ENCODE results near the gene PCSK5. TPM values are rescaled to one million over a fixed set of nuclear protein-coding genes. Genes with fewer than 3 reads are reported as not detected.

PCSK5 gene
- polyA plus RNA-seq, 1 experiment, result 1.6 TPM

- DNase-seq (ENCODE audit: low read depth, low spot score), result no peak
- CTCF ChIA-PET, result no interaction called here
- POLR2A ChIA-PET, result no interaction called here
- no peaks in the 10 kb centered on the region for H3K27me3 ChIP-seq (ENCODE audit: control insufficient read depth, insufficient read depth, low read length)
- H3K4me3 ChIP-seq (ENCODE audit: low read depth, low read length), result no peak overlapping the region
- TF ChIP-seq, protein P1, sequence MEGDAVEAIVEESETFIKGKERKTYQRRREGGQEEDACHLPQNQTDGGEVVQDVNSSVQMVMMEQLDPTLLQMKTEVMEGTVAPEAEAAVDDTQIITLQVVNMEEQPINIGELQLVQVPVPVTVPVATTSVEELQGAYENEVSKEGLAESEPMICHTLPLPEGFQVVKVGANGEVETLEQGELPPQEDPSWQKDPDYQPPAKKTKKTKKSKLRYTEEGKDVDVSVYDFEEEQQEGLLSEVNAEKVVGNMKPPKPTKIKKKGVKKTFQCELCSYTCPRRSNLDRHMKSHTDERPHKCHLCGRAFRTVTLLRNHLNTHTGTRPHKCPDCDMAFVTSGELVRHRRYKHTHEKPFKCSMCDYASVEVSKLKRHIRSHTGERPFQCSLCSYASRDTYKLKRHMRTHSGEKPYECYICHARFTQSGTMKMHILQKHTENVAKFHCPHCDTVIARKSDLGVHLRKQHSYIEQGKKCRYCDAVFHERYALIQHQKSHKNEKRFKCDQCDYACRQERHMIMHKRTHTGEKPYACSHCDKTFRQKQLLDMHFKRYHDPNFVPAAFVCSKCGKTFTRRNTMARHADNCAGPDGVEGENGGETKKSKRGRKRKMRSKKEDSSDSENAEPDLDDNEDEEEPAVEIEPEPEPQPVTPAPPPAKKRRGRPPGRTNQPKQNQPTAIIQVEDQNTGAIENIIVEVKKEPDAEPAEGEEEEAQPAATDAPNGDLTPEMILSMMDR (IDR thresholded peaks at IDR 0.05; ENCODE audit: low read depth, low read length), result no peak
- no peaks in the 10 kb centered on the region; the same call in 1 of the 2 replicates for H3K9me3 ChIP-seq (ENCODE audit: control insufficient read depth, insufficient read depth, low read length)
- H3K27ac ChIP-seq (ENCODE audit: low read depth, low read length), result no peak overlapping the region
Observed at GRCh38 chr9:75941066-75941465, 50.6 kb downstream of the PCSK5 start.

DNA sequence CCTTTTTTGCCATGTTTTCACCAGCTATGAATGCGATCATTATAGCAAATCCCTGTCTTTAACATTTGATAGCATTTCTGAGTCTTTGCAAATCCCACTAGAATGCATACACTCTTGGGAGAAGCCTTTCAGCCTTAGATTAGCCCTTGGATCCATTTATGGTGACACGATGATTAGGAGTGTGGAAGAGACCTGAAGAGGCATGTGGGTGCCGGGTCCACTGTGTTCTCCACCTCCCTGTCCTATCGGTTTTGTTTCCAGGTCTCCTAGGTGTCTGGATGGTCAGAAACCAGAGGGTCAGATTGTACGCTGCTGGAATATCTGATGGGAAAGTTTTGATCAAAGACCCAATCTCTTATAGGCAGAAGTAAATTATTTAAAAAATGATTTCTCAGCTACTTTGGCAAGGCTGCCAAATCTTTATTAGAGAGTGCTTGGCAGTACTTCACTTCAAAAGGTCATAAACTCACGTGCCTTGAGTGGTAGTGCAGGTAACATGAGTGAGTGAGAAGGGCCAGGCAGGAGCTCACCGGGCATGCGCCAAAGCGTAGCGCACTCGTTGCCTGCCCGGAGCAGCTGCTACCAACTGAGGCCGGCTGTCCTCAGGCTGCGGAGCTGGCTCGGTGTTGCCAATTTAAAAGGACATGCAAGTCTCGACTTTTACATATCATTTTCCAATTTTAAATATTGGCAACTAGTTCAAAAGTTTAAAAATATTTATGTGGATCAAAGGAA is 51.3 kb downstream of the PCSK5 start:
- CTCF ChIA-PET, result no interaction called here
- TF ChIP-seq, protein P1 (IDR thresholded peaks at IDR 0.05; ENCODE audit: low read depth, low read length), result no peak
- POLR2A ChIA-PET, result no interaction called here
- H3K4me3 ChIP-seq (ENCODE audit: low read depth, low read length), result no peak overlapping the region
- H3K27me3 ChIP-seq (ENCODE audit: control insufficient read depth, insufficient read depth, low read length), result no peaks in the 10 kb centered on the region
- no peak overlapping the region for H3K27ac ChIP-seq (ENCODE audit: low read depth, low read length)
- no peaks in the 10 kb centered on the region; the same call in 1 of the 2 replicates for H3K9me3 ChIP-seq (ENCODE audit: control insufficient read depth, insufficient read depth, low read length)
- DNase-seq (ENCODE audit: low read depth, low spot score), result no peak

DNA sequence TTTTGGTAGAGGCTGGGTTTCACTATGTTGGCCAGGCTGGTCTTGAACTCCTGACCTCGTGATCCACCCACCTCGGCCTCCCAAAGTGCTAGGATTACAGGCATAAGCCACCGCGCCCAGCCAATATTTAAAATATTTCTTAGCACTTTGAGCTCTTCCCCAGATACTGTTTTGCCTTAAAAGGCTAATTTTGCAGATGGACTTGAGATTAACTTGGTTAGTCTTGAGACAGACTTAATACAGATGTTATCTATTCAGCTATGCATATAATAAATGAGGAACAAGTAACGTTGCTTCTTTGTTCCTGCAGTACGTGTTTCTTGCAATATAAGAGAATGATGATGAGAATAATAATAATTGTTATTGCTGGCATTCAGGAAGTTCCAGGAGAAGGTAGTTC is 56.3 kb downstream of the PCSK5 start:
- H3K27me3 ChIP-seq (ENCODE audit: control insufficient read depth, insufficient read depth, low read length), result no peaks in the 10 kb centered on the region
- no peak overlapping the region for H3K27ac ChIP-seq (ENCODE audit: low read depth, low read length)
- no peak for DNase-seq (ENCODE audit: low read depth, low spot score)
- POLR2A ChIA-PET, result no interaction called here
- no peak overlapping the region for H3K4me3 ChIP-seq (ENCODE audit: low read depth, low read length)
- TF ChIP-seq, protein P1 (IDR thresholded peaks at IDR 0.05; ENCODE audit: low read depth, low read length), result no peak
- CTCF ChIA-PET, result no interaction called here
- H3K9me3 ChIP-seq (ENCODE audit: control insufficient read depth, insufficient read depth, low read length), result no peaks in the 10 kb centered on the region; the same call in 1 of the 2 replicates

DNA sequence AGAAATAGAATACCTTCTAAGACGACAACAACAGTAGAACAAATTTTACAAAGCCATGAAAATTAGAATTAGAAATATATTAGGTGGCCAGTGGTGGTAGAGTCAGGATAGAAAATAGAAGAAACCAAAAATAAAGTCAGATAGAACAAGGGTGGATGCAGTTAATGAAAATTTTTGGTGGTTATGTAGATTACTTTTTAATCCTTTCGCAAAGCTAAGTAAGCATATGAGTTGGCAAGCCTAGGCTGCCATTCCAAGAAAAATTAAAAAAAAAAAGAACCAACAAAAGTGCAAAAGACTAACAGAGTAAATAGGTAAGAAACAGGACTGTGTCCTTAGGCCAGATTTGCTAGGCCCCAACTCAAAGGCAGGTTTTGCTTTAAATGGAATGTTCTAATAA is 56.8 kb downstream of the PCSK5 start:
- H3K27me3 ChIP-seq (ENCODE audit: control insufficient read depth, insufficient read depth, low read length), result no peaks in the 10 kb centered on the region
- DNase-seq (ENCODE audit: low read depth, low spot score), result no peak
- no peaks in the 10 kb centered on the region for H3K9me3 ChIP-seq (ENCODE audit: control insufficient read depth, insufficient read depth, low read length)
- H3K27ac ChIP-seq (ENCODE audit: low read depth, low read length), result no peak overlapping the region
- ChIA-PET CTCF (no interaction called here), POLR2A (no interaction called here)
- TF ChIP-seq, protein P1 (IDR thresholded peaks at IDR 0.05; ENCODE audit: low read depth, low read length), result no peak
- no peak overlapping the region for H3K4me3 ChIP-seq (ENCODE audit: low read depth, low read length)

DNA sequence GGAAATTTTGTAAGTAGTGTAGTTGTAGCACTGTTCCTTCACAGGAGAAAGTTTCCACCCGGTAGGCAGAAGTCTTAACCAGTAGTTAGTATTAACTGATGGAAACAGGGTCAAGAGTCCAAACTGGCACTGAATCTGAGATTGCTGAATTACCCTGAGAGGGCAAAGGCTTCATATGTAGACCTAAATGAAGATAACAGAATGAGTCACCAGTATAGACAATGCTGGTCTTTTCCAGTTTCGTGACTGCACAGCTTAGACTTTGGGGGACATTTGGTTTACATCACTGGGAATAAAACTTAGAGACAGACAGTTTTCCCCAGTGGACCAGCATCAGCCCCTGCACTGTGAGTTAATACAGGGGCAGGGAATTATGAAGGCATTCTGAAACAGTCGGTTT is 60.5 kb downstream of the PCSK5 start:
- ChIA-PET CTCF (no interaction called here), POLR2A (no interaction called here)
- DNase-seq (ENCODE audit: low read depth, low spot score), result no peak
- TF ChIP-seq, protein P1 (IDR thresholded peaks at IDR 0.05; ENCODE audit: low read depth, low read length), result no peak
- no peak overlapping the region for H3K4me3 ChIP-seq (ENCODE audit: low read depth, low read length)
- no peak overlapping the region for H3K27ac ChIP-seq (ENCODE audit: low read depth, low read length)
- H3K9me3 ChIP-seq (ENCODE audit: control insufficient read depth, insufficient read depth, low read length), result no peaks in the 10 kb centered on the region
- no peaks in the 10 kb centered on the region for H3K27me3 ChIP-seq (ENCODE audit: control insufficient read depth, insufficient read depth, low read length)
